Fibroblast of lung (primary cell): ENCODE measurements around the gene CADM2.

ENCODE experiments used
- CTCF ChIP-seq, 2 donors: IDR thresholded peaks in 1 of 2; conservative IDR thresholded peaks in 1 of 2; 1 replicate in 1 of 2; 2 replicates in 1 of 2; pipeline ENCODE4 v1.5.1; 2011 to 2012; ENCODE audit warnings: low read length in 2 of 2, control low read depth in 1 of 2, inconsistent platforms in 1 of 2, low read depth in 1 of 2, mild to moderate bottlenecking in 1 of 2
- EZH2 ChIP-seq: IDR thresholded peaks from 2 replicates; pipeline ENCODE4 v1.5.1; 2012; ENCODE audit warnings: low read length, control low read depth, mild to moderate bottlenecking; ENCODE audit errors: missing control alignments

GRCh38 chr3:85979034-85979433, 1020.2 kb downstream of the CADM2 start:
- TF ChIP-seq CTCF (conservative IDR thresholded peaks at IDR 0.05 in 1 of 2, IDR thresholded peaks at IDR 0.05 in 1 of 2; ENCODE audit: low read depth in 1 of 2, low read length in 2 of 2): no peak
- no peak for TF ChIP-seq EZH2
